GM12878 (cell line): Measurements from ENCODE around the gene METAP1D. TPM values are rescaled to one million over a fixed set of nuclear protein-coding genes. Genes with fewer than 3 reads are reported as not detected.

Source experiments
- ATAC-seq: fragments of 200-7000 bp; cut with Tn5 transposase; 3 replicates; pipeline ENCODE4 v1.9.1; 2020; ENCODE audit warnings: mild to moderate bottlenecking, moderate library complexity
- BruUV-seq: library from RNA; stranded (reverse); fragments of 400-500 nt; replicated peaks from 2 replicates; lab custom pipeline; 2021; lab: Mats Ljungman, UMichigan
- CTCF ChIA-PET: fragments of 300-600 bp; sonication (Branson Sonifier 250); formaldehyde crosslinking; extraction: SDS; loops from one replicate; lab custom pipeline; 2021; ENCODE audit warnings: inconsistent platforms; lab: Yijun Ruan, JAX
- POLR2A ChIA-PET: fragments of 350-600 bp; formaldehyde crosslinking; extraction: SDS; loops from one replicate; lab custom pipeline; 2021; ENCODE audit warnings: inconsistent platforms; lab: Charles Lee
- RAD21 ChIA-PET: fragments of 300-600 bp; sonication (Branson Sonifier 250); formaldehyde crosslinking; loops from one replicate; lab custom pipeline; 2023; ENCODE audit warnings: antibody characterized with exemption; ENCODE audit not compliant: unreplicated experiment; lab: Charles Lee
- SMC1A ChIA-PET: fragments of 300-600 bp; sonication (Branson Sonifier 250); formaldehyde crosslinking; loops from one replicate; lab custom pipeline; 2023; ENCODE audit not compliant: unreplicated experiment, uncharacterized antibody; lab: Charles Lee
- DNase-seq: peaks from one replicate; pipeline ENCODE4 v3.0.0-alpha.2; 2011; ENCODE audit warnings: low read depth, low spot score
- FAIRE-seq: peaks from 3 replicates; lab custom pipeline; 2011; peaks lifted over from hg19 to GRCh38; lab: Jason Lieb, UNC
- H2AFZ ChIP-seq: 2 replicates; pipeline ENCODE4 v1.6.0; 2011; ENCODE audit warnings: low read depth, low read length, control low read depth; ENCODE audit not compliant: control insufficient read depth
- H3K27ac ChIP-seq: 2 replicates; pipeline ENCODE4 v1.5.1; 2011; ENCODE audit warnings: control low read depth; ENCODE audit not compliant: control insufficient read depth, insufficient read depth
- H3K27me3 ChIP-seq, 2 experiments: replicated peaks in 1 of 2; 2 replicates each; pipeline versions ENCODE4 v1.6.0 to v1.6.1; 2011; ENCODE audit warnings: low read length in 1 of 2; ENCODE audit not compliant: control insufficient read depth in 2 of 2, insufficient read depth in 2 of 2
- H3K36me3 ChIP-seq, 2 experiments: 2 replicates each; pipeline ENCODE4 v1.5.1; 2011; ENCODE audit warnings: low read length in 1 of 2; ENCODE audit not compliant: control insufficient read depth in 2 of 2, insufficient read depth in 2 of 2
- H3K4me1 ChIP-seq: 2 replicates; pipeline ENCODE4 v1.6.1; 2011; ENCODE audit warnings: mild to moderate bottlenecking, low read length, moderate library complexity, mixed read lengths; ENCODE audit not compliant: control insufficient read depth, insufficient read depth
- H3K4me2 ChIP-seq: 2 replicates; pipeline ENCODE4 v1.6.0; 2011; ENCODE audit warnings: control low read depth; ENCODE audit not compliant: control insufficient read depth, insufficient read depth
- H3K4me3 ChIP-seq: fragments of 200-600 bp; sonication (generic); 2 replicates; pipeline ENCODE4 v1.5.1; 2016
- H3K79me2 ChIP-seq: 2 replicates; pipeline ENCODE4 v1.6.0; 2011; ENCODE audit warnings: low read length; ENCODE audit not compliant: control insufficient read depth, insufficient read depth
- H3K9ac ChIP-seq: 2 replicates; pipeline ENCODE4 v1.8.0; 2011; ENCODE audit warnings: low read length, control low read depth, mixed read lengths; ENCODE audit not compliant: control insufficient read depth, insufficient read depth
- H3K9me3 ChIP-seq: replicated peaks from 3 replicates; pipeline ENCODE4 v1.5.1; 2011; ENCODE audit warnings: mild to moderate bottlenecking, low read length; ENCODE audit not compliant: control insufficient read depth, insufficient read depth
- H4K20me1 ChIP-seq: 2 replicates; pipeline ENCODE4 v1.6.0; 2011; ENCODE audit not compliant: control insufficient read depth, insufficient read depth
- CEBPB ChIP-seq, 2 experiments: fragments of 150-350 bp in 1 of 2; IDR thresholded peaks; 2 replicates each; pipeline ENCODE4 v1.6.1; 2012 to 2014; ENCODE audit warnings: low read depth in 2 of 2, low read length in 2 of 2, borderline replicate concordance in 1 of 2, inconsistent platforms in 1 of 2
- CHD2 ChIP-seq: IDR thresholded peaks from 2 replicates; pipeline ENCODE4 v1.6.1; 2011; ENCODE audit warnings: low read depth, low read length, improper control_type of control experiment, borderline replicate concordance
- MEF2B ChIP-seq: fragments of 450-650 bp; IDR thresholded peaks from 2 replicates; pipeline ENCODE4 v1.6.1; 2018; ENCODE audit warnings: mild to moderate bottlenecking, moderate library complexity; ENCODE audit not compliant: partially characterized antibody, poor library complexity, severe bottlenecking
- WRNIP1 ChIP-seq: IDR thresholded peaks from 2 replicates; pipeline ENCODE4 v1.6.1; 2011; ENCODE audit warnings: low read depth, low read length, improper control_type of control experiment, borderline replicate concordance
- WGBS: methylation state at CpG from one replicate; pipeline ENCODE4 v1.1.6; 2016; ENCODE audit warnings: low lambda C conversion rate; ENCODE audit not compliant: insufficient replicate concordance, insufficient coverage; ENCODE audit errors: missing lambda C conversion rate; 5-methylcytosine and 5-hydroxymethylcytosine counted together
- in situ Hi-C: fragments of 300-500 bp; cut with MboI; formaldehyde crosslinking; loops from 9 replicates; pipeline ENCODE4 v1.14.3; 2018; ENCODE audit warnings: mixed read lengths
- intact Hi-C: fragments of 100-400 bp; cut with micrococcal nuclease; formaldehyde crosslinking; loops from one replicate; pipeline ENCODE4 v1.14.2; 2022; ENCODE audit not compliant: unreplicated experiment
- polyA plus RNA-seq, 11 experiments: library from polyadenylated mRNA; depleted of rRNA in 4 of 11; unstranded in 6 of 11; stranded (reverse) in 5 of 11; fragments of >200 nt; fragmentation: Nextera tagmentation in 4 of 11; fragmentation: Illumina TruSeq in 1 of 11; extraction: Ambion mirVana in 4 of 11; extraction: Trizol in 1 of 11; gene quantifications; 1 replicate in 1 of 11; 2 replicates in 10 of 11; pipeline versions ENCODE4 v1.2.1 to v1.2.3, GENCODE V29; 2011 to 2016; ENCODE audit warnings: inconsistent platforms in 2 of 11, missing spikeins in 2 of 11, low read depth in 1 of 11
- total RNA-seq, 4 experiments: library from RNA; depleted of rRNA in 3 of 4; stranded (reverse); fragments of >200 nt in 3 of 4; fragmentation: Illumina TruSeq in 1 of 4; extraction: Trizol in 1 of 4; gene quantifications; 2 replicates each; pipeline versions ENCODE4 v1.2.1 to v1.2.3, GENCODE V29; 2013 to 2021
- TF ChIP-seq, protein P1 (sequence below): fragments of 150-350 bp; IDR thresholded peaks from 2 replicates; pipeline ENCODE4 v1.6.1; 2014; ENCODE audit warnings: mild to moderate bottlenecking, low read depth, low read length
- TF ChIP-seq, protein P2 (sequence below): fragments of 450-650 bp; IDR thresholded peaks from 2 replicates; pipeline ENCODE4 v1.6.1; 2018; ENCODE audit warnings: mild to moderate bottlenecking, low read depth, moderate library complexity; ENCODE audit not compliant: partially characterized antibody
- TF ChIP-seq, protein P3 (sequence below): fragments of 450-650 bp; IDR thresholded peaks from 2 replicates; pipeline ENCODE4 v1.6.1; 2016; ENCODE audit warnings: mild to moderate bottlenecking

METAP1D gene
- total and polyA plus RNA-seq, 10 of the 15 experiments (the other 5 are each of a cell fraction or from before 2014, with no cell fraction given), result 4.5 to 12.1 (median 7.8) TPM

DNA sequence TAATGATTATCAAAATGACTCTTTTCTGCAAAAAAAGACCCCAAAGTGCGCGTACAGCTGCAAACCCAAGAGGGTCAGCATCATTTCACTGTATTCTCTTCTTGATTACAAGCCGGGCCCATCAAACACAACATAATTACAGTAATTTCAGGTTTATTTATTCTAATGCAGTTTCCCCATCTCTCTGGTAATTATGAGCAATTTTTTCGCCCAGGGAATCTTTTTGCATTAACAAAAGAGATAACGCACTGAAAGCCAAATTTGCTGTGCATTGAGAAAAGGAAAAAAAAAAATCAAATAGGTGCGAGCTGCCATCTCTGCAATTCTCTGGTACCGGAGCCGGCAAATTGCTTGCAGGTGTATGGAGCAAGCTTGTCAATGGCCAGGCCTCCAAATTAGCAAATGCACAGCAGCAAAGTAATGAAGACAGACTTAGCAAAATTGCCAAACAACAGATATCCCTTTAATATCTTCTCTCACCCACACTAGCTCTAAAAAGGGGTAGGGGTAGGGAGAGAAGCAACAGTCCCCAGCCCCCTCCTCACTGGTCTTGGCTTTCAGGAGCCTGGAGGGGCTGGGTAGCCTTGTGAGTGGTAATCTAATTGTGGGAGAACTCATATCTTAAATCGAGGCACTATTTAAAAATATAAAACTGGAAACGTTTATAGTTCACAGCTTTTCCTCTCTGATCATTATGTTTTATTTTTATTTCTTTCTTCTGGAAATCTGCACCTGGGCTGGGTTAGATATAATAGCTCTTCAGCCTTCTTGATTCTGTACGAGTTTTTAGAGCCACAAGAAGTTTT lies 92.2 kb downstream of the METAP1D start:
- POLR2A ChIA-PET, result no interaction called here
- no peak overlapping the region for H3K4me3 ChIP-seq

More for the DNA sequence above, 92.2 kb downstream of the METAP1D start:
- H3K27ac ChIP-seq, result no peak overlapping the region
- H3K4me1 ChIP-seq, result peaks cover 7% of the 10 kb centered on the region
- FAIRE-seq (no peak), ATAC-seq (no peak), DNase-seq (no peak)
- intact Hi-C loops (no loop called here), in situ Hi-C loops (no loop called here)
- no TSS peak for BruUV-seq
- H3K36me3 ChIP-seq, result no peaks in the 10 kb centered on the region
- no peak overlapping the region for H3K4me2 ChIP-seq
- WGBS, result 28% methylated on average over 11 of the region's 11 CpGs
- ChIA-PET RAD21 (no interaction called here), CTCF (interaction anchor here (0.6 to 1.2 kb wide), 4 partner anchors 11 to 36 kb away, joined by 3 to 4 read pairs (median 3); partner anchors contain the start of gene DLX2)
- H4K20me1 ChIP-seq, result peaks cover 6% of the 10 kb centered on the region; the same call in 1 of the 2 replicates
- H3K9ac ChIP-seq, result no peak overlapping the region
- no peak overlapping the region for H2AFZ ChIP-seq
- TF ChIP-seq, protein P1, sequence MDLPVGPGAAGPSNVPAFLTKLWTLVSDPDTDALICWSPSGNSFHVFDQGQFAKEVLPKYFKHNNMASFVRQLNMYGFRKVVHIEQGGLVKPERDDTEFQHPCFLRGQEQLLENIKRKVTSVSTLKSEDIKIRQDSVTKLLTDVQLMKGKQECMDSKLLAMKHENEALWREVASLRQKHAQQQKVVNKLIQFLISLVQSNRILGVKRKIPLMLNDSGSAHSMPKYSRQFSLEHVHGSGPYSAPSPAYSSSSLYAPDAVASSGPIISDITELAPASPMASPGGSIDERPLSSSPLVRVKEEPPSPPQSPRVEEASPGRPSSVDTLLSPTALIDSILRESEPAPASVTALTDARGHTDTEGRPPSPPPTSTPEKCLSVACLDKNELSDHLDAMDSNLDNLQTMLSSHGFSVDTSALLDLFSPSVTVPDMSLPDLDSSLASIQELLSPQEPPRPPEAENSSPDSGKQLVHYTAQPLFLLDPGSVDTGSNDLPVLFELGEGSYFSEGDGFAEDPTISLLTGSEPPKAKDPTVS, result no peak
- no peak for TF ChIP-seq WRNIP1
- TF ChIP-seq, protein P2, sequence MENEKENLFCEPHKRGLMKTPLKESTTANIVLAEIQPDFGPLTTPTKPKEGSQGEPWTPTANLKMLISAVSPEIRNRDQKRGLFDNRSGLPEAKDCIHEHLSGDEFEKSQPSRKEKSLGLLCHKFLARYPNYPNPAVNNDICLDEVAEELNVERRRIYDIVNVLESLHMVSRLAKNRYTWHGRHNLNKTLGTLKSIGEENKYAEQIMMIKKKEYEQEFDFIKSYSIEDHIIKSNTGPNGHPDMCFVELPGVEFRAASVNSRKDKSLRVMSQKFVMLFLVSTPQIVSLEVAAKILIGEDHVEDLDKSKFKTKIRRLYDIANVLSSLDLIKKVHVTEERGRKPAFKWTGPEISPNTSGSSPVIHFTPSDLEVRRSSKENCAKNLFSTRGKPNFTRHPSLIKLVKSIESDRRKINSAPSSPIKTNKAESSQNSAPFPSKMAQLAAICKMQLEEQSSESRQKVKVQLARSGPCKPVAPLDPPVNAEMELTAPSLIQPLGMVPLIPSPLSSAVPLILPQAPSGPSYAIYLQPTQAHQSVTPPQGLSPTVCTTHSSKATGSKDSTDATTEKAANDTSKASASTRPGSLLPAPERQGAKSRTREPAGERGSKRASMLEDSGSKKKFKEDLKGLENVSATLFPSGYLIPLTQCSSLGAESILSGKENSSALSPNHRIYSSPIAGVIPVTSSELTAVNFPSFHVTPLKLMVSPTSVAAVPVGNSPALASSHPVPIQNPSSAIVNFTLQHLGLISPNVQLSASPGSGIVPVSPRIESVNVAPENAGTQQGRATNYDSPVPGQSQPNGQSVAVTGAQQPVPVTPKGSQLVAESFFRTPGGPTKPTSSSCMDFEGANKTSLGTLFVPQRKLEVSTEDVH, result no peak
- no peak for TF ChIP-seq CHD2
- TF ChIP-seq, protein P3, sequence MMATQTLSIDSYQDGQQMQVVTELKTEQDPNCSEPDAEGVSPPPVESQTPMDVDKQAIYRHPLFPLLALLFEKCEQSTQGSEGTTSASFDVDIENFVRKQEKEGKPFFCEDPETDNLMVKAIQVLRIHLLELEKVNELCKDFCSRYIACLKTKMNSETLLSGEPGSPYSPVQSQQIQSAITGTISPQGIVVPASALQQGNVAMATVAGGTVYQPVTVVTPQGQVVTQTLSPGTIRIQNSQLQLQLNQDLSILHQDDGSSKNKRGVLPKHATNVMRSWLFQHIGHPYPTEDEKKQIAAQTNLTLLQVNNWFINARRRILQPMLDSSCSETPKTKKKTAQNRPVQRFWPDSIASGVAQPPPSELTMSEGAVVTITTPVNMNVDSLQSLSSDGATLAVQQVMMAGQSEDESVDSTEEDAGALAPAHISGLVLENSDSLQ, result no peak
- no peak for TF ChIP-seq MEF2B
- no peak for TF ChIP-seq CEBPB (IDR thresholded peaks at IDR 0.05; ENCODE audit: borderline replicate concordance in 1 of 2, low read depth in 2 of 2, low read length in 2 of 2)
- TF ChIP-seq, all 136 proteins: peak for 0
- Histone ChIP-seq H3K79me2 (no peaks in the 10 kb centered on the region), H3K27me3 (peaks cover 37 to 58% of the 10 kb centered on the region in 2 experiments), H3K9me3 (no peaks in the 10 kb centered on the region; the same call in 2 of the 3 replicates)
- SMC1A ChIA-PET, result interaction anchor here (1.2 kb wide), 1 partner anchor 40 kb away, joined by 4 read pairs; no protein-coding TSS in a partner anchor
